Transverse colon (tissue), 4 donors: ENCODE results near the gene GAB3.

Experiments used
- EP300 ChIP-seq: sonication (generic); formaldehyde crosslinking; IDR thresholded peaks from one replicate; pipeline ENCODE4 v1.6.1; 2017; ENCODE audit warnings: antibody characterized with exemption, low read depth
- POLR2A ChIP-seq: fragments of 450-650 bp; IDR thresholded peaks from one replicate; pipeline ENCODE4 v1.6.1; 2016; ENCODE audit warnings: antibody characterized with exemption, mild to moderate bottlenecking, moderate library complexity
- POLR2AphosphoS5 ChIP-seq, 3 donors: sonication (generic); formaldehyde crosslinking; IDR thresholded peaks; one replicate each; pipeline ENCODE4 v1.6.1; 2016; ENCODE audit warnings: antibody characterized with exemption in 3 of 3
- TF ChIP-seq, protein P1 (sequence below), 5 experiments: fragments of 200-600 bp in 3 of 5; fragments of 450-650 bp in 2 of 5; sonication (generic) in 3 of 5; IDR thresholded peaks; 1 replicate in 2 of 5; 2 replicates in 3 of 5; pipeline ENCODE4 v1.5.1; 2016 to 2017; ENCODE audit warnings: antibody characterized with exemption in 5 of 5, inconsistent platforms in 3 of 5, mild to moderate bottlenecking in 2 of 5, moderate library complexity in 1 of 5

DNA sequence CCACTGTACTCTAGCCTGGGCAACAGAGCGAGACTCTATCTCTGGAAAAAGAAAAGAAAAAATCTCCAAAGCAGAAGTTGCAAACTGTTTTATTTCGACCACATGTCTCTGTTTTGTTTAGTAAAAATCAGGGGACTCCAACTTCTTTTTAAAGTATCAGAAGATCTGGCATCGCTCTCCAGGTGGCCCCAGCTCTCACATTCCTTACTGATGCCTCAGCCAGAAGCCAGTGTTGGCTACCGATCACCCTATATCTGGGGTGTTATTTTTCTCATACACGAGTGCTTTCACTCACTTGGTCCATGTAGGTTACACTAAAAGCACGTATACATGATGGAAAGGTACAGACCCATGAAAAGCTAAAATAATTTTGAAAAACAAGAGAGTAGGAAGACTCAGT lies 46.1 kb upstream of the GAB3 start:
- TF ChIP-seq, protein P1, sequence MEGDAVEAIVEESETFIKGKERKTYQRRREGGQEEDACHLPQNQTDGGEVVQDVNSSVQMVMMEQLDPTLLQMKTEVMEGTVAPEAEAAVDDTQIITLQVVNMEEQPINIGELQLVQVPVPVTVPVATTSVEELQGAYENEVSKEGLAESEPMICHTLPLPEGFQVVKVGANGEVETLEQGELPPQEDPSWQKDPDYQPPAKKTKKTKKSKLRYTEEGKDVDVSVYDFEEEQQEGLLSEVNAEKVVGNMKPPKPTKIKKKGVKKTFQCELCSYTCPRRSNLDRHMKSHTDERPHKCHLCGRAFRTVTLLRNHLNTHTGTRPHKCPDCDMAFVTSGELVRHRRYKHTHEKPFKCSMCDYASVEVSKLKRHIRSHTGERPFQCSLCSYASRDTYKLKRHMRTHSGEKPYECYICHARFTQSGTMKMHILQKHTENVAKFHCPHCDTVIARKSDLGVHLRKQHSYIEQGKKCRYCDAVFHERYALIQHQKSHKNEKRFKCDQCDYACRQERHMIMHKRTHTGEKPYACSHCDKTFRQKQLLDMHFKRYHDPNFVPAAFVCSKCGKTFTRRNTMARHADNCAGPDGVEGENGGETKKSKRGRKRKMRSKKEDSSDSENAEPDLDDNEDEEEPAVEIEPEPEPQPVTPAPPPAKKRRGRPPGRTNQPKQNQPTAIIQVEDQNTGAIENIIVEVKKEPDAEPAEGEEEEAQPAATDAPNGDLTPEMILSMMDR (IDR thresholded peaks at IDR 0.05), result no peak
- no peak for TF ChIP-seq POLR2AphosphoS5 (IDR thresholded peaks at IDR 0.05)
- TF ChIP-seq POLR2A, result no peak
- no peak for TF ChIP-seq EP300
